NK-92 (cell line): ENCODE measurements around the gene MSL1.
A peak's percentile ranks its signal among the peaks of the same experiment; 100 is the strongest.

Experiments
- DNase-seq: peaks from one replicate; lab custom pipeline; 2025; ENCODE audit not compliant: unreplicated experiment; lab: John Stamatoyannopoulos, UW

Gene MSL1

GRCh38 chr17:40121181-40122135 is at the start of gene MSL1:
TSS of gene MSL1 (plus strand) at chr17:40121971. CDS start at chr17:40122613, 642 bp downstream.
- DNase-seq, result peak; percentile 17

DNA sequence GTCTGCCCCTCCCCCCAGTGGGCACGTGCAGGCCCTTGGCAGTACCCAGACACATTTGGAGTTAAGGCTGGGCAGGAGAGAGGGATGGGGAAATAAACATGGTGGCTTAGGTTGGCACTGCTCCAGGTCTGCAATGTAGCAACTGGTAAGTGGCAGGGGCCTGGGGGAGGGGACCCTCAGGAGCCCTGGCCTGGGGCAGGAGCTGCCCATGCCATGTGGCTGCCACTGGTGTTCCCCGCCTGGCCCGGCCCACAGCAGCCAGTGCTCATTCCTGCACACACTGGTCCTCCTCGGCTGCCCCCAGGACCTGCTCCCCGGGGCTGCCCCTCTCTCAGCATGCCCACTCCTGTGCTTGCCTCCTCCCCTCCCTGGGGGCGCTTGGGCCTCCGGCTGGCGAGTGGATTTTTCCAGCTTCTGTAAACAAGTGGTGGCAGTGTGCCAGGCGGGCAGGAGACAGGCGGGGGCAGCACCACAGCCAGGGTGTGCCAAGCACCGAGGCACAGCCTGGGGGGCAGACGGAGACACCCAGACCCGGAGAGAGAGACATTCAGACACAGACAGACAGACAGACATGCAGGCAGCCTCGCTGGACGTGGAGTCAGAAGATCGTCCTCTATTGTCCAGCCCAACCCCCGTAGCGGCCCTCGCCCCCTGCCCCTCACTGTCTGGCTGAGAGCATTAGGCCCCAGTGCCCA is 49.6 kb upstream of the MSL1 start:
- DNase-seq, result no peak

DNA sequence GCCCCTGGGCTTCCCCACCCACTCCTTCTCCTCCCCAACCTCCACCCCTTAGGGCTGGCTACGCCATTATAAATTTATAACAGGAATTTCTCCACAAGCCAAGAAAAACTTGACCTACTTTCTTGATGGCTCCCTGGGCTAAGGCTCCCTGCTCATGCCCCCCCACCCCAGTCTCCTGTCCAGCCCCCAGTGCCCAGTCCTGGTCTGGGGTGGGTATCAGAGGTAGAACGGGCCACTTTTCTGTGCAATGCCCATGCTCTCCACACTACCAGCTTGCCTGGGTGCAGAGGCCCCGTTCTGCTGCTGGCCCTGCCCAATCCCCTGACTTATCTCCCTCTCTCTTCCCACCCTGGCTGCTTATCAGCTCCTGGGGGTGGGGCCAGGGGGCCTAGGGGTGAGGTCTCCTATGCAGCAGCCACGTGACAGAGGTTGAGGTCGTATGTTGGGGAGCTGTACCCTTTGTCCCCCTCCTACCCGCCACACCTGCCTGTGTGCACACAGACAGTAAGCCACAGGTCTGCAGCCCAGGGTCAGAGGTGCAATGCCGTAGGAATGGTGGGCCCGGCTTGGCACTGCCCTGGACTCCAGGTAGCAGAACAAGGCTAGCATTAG is 48.9 kb upstream of the MSL1 start:
- no peak for DNase-seq

- DNase-seq, result no peak
Measured at GRCh38 chr17:40073454-40074174, 48.2 kb upstream of the MSL1 start.

- no peak for DNase-seq
Measured at GRCh38 chr17:40074175-40074512, 47.6 kb upstream of the MSL1 start.

DNA sequence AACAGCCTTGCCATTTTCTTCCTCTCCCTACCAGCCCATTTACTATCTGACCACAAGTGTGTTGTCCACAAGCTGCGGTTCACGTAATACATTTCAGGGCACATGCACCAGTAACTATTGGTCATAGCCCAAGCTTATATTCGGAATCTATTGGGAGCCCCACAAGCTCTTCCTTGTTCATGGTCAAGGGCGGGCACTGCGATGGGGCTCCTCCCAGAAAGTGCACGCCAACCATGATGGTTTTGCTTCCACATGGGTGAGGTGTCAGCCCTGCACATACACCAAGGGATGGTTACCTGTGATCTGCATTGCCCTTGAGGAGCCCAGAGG is 46.9 kb upstream of the MSL1 start:
- DNase-seq, result no peak

- no peak for DNase-seq
Measured at GRCh38 chr17:40075201-40075941, 46.4 kb upstream of the MSL1 start.

- no peak for DNase-seq
Measured at GRCh38 chr17:40075942-40076498, 45.8 kb upstream of the MSL1 start.

GRCh38 chr17:40076591-40076990 is 45.2 kb upstream of the MSL1 start:
- DNase-seq, result no peak

DNA sequence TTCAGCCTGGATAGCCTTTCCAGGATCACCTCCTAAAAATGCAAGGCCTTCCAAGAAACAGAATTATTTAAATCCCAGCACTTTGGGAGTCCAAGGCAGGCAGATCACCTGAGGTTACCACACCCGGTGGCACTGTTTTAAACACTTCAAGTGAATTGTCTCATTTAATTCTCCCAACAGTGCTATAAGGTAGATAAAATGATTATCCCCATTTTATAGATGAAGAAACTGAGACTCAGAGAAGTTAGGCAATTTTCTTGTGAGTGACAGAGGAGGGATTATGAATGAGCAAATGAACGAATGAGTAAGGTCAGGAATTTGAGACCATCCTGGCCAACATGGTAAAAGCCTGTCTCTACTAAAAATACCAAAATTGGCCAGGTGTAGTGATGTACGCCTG is 42.2 kb upstream of the MSL1 start:
- no peak for DNase-seq

GRCh38 chr17:40084477-40084876 is 37.3 kb upstream of the MSL1 start:
- DNase-seq, result no peak

GRCh38 chr17:40086150-40087044 is 35.4 kb upstream of the MSL1 start:
- DNase-seq, result no peak

DNA sequence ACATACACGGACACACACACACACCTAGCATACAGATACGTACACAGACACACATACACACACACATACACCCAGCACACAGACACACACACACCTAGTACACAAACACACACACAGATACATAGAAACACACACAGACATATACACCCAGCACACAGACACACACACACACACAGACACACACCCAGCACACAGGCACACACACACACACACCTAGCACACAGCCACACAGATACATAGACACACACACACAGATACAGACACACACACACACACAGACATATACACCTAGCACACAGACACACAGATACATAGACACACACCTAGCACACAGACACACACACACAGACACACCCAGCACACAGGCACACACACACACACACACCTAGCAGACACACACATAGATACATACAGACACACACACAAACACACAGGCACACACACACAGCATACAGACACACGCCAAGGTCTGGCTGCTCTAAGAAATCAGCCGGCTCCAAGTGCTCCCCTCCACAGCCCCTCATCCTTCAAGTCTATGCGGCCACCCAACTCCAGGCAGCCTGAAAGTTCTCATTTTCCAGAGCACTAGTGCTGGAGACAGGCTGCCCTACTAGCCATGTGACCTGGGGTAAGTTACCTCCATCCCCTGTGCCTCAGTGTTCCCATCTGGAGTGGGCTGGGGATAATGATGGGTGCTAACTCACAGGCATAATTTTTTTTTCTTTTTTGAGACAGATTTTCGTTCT is 34.5 kb upstream of the MSL1 start:
- no peak for DNase-seq

GRCh38 chr17:40087903-40088718 is 33.7 kb upstream of the MSL1 start:
- no peak for DNase-seq

GRCh38 chr17:40089077-40089895 is 32.5 kb upstream of the MSL1 start:
- DNase-seq, result no peak

- no peak for DNase-seq
Measured at GRCh38 chr17:40090237-40091119, 31.3 kb upstream of the MSL1 start.
